ENCODE measurements around the gene BRSK1. TPM values are rescaled to one million over a fixed set of nuclear protein-coding genes. Genes with fewer than 3 reads are reported as not detected.

The BRSK1 gene
- total RNA-seq, 3 donors from 2014 or later = 4.0 to 6.5 (median 5.0) TPM

GRCh38 chr19:55301459-55302317, 17.9 kb downstream of the BRSK1 start:
- ATAC-seq = peak; percentile 90
- Mint-ChIP-seq H3K4me3 (peak overlapping the region; percentile 80), H3K27me3 (ENCODE audit: low read depth) (no peaks in the 10 kb centered on the region), H3K9me3 (no peaks in the 10 kb centered on the region), H3K4me1 (ENCODE audit: low read depth) (peaks cover 6% of the 10 kb centered on the region), H3K36me3 (ENCODE audit: insufficient read depth) (no peaks in the 10 kb centered on the region)
- DNase-seq = peak; percentile 97

- H3K36me3 Mint-ChIP-seq (ENCODE audit: insufficient read depth) = no peaks in the 10 kb centered on the region
- DNase-seq (no peak), ATAC-seq (no peak)
- no peaks in the 10 kb centered on the region for H3K9me3 Mint-ChIP-seq
- no peaks in the 10 kb centered on the region for H3K27me3 Mint-ChIP-seq (ENCODE audit: low read depth)
- H3K4me1 Mint-ChIP-seq (ENCODE audit: low read depth) = peaks cover 6% of the 10 kb centered on the region
- H3K4me3 Mint-ChIP-seq = peak overlapping the region; percentile 80
These were observed 18.5 kb downstream of the BRSK1 start for GRCh38 chr19:55302318-55302703.

- H3K9me3 Mint-ChIP-seq = no peaks in the 10 kb centered on the region
- no peak overlapping the region for H3K4me3 Mint-ChIP-seq
- peaks cover 6% of the 10 kb centered on the region for H3K4me1 Mint-ChIP-seq (ENCODE audit: low read depth)
- ATAC-seq (no peak), DNase-seq (no peak)
- no peaks in the 10 kb centered on the region for H3K36me3 Mint-ChIP-seq (ENCODE audit: insufficient read depth)
- H3K27me3 Mint-ChIP-seq (ENCODE audit: low read depth) = no peaks in the 10 kb centered on the region
These were observed 19.7 kb downstream of the BRSK1 start for GRCh38 chr19:55303477-55303876.

GRCh38 chr19:55304279-55304978, 20.6 kb downstream of the BRSK1 start:
- Mint-ChIP-seq H3K9me3 (no peaks in the 10 kb centered on the region), H3K27me3 (ENCODE audit: low read depth) (no peaks in the 10 kb centered on the region), H3K4me3 (no peak overlapping the region), H3K4me1 (ENCODE audit: low read depth) (peaks cover 6% of the 10 kb centered on the region), H3K36me3 (ENCODE audit: insufficient read depth) (no peaks in the 10 kb centered on the region)
- DNase-seq (no peak), ATAC-seq (no peak)

- Mint-ChIP-seq H3K4me3 (no peak overlapping the region), H3K36me3 (ENCODE audit: insufficient read depth) (no peaks in the 10 kb centered on the region), H3K27me3 (ENCODE audit: low read depth) (no peaks in the 10 kb centered on the region), H3K9me3 (no peaks in the 10 kb centered on the region), H3K4me1 (ENCODE audit: low read depth) (peaks cover 6% of the 10 kb centered on the region)
- DNase-seq = no peak
- ATAC-seq = no peak
These were observed 21.2 kb downstream of the BRSK1 start for GRCh38 chr19:55304980-55305379.

GRCh38 chr19:55305491-55305890, 21.7 kb downstream of the BRSK1 start:
- Mint-ChIP-seq H3K27me3 (ENCODE audit: low read depth) (no peaks in the 10 kb centered on the region), H3K9me3 (no peaks in the 10 kb centered on the region), H3K36me3 (ENCODE audit: insufficient read depth) (no peaks in the 10 kb centered on the region), H3K4me3 (no peak overlapping the region), H3K4me1 (ENCODE audit: low read depth) (peaks cover 6% of the 10 kb centered on the region)
- ATAC-seq (peak; percentile 65 to 74), DNase-seq (peak; percentile 41)

GRCh38 chr19:55305983-55306562, 22.3 kb downstream of the BRSK1 start:
- no peak overlapping the region for H3K4me3 Mint-ChIP-seq
- ATAC-seq (no peak), DNase-seq (no peak)
- H3K27me3 Mint-ChIP-seq (ENCODE audit: low read depth) = no peaks in the 10 kb centered on the region
- H3K4me1 Mint-ChIP-seq (ENCODE audit: low read depth) = peaks cover 6% of the 10 kb centered on the region
- H3K36me3 Mint-ChIP-seq (ENCODE audit: insufficient read depth) = no peaks in the 10 kb centered on the region
- H3K9me3 Mint-ChIP-seq = no peaks in the 10 kb centered on the region

- H3K27me3 Mint-ChIP-seq (ENCODE audit: low read depth) = no peaks in the 10 kb centered on the region
- DNase-seq (no peak), ATAC-seq (no peak)
- peaks cover 4% of the 10 kb centered on the region for H3K4me1 Mint-ChIP-seq (ENCODE audit: low read depth)
- H3K9me3 Mint-ChIP-seq = no peaks in the 10 kb centered on the region
- H3K4me3 Mint-ChIP-seq = no peak overlapping the region
- no peaks in the 10 kb centered on the region for H3K36me3 Mint-ChIP-seq (ENCODE audit: insufficient read depth)
These were observed 22.9 kb downstream of the BRSK1 start for GRCh38 chr19:55306712-55307111.

GRCh38 chr19:55308281-55308680, 24.5 kb downstream of the BRSK1 start:
- DNase-seq = no peak
- Mint-ChIP-seq H3K4me1 (ENCODE audit: low read depth) (no peaks in the 10 kb centered on the region), H3K9me3 (no peaks in the 10 kb centered on the region), H3K27me3 (ENCODE audit: low read depth) (no peaks in the 10 kb centered on the region), H3K36me3 (ENCODE audit: insufficient read depth) (no peaks in the 10 kb centered on the region), H3K4me3 (no peak overlapping the region)
- no peak for ATAC-seq

- H3K9me3 Mint-ChIP-seq = no peaks in the 10 kb centered on the region
These were observed 25.7 kb downstream of the BRSK1 start for GRCh38 chr19:55309448-55309847.

GRCh38 chr19:55310498-55310897, 26.7 kb downstream of the BRSK1 start:
- H3K36me3 Mint-ChIP-seq (ENCODE audit: insufficient read depth) = no peaks in the 10 kb centered on the region
- H3K9me3 Mint-ChIP-seq = no peaks in the 10 kb centered on the region
- no peak overlapping the region for H3K4me3 Mint-ChIP-seq
- no peak for ATAC-seq
- H3K4me1 Mint-ChIP-seq (ENCODE audit: low read depth) = no peaks in the 10 kb centered on the region
- no peak for DNase-seq
- H3K27me3 Mint-ChIP-seq (ENCODE audit: low read depth) = no peaks in the 10 kb centered on the region

More at GRCh38 chr19:55309448-55309847, 25.7 kb downstream of the BRSK1 start:
- Mint-ChIP-seq H3K36me3 (ENCODE audit: insufficient read depth) (no peaks in the 10 kb centered on the region), H3K27me3 (ENCODE audit: low read depth) (no peaks in the 10 kb centered on the region), H3K4me1 (ENCODE audit: low read depth) (no peaks in the 10 kb centered on the region), H3K4me3 (no peak overlapping the region)
- DNase-seq (no peak), ATAC-seq (no peak)

GRCh38 chr19:55311397-55311796, 27.6 kb downstream of the BRSK1 start:
- DNase-seq (no peak), ATAC-seq (no peak)
- H3K4me1 Mint-ChIP-seq (ENCODE audit: low read depth) = no peaks in the 10 kb centered on the region
- no peaks in the 10 kb centered on the region for H3K27me3 Mint-ChIP-seq (ENCODE audit: low read depth)
- H3K36me3 Mint-ChIP-seq (ENCODE audit: insufficient read depth) = no peaks in the 10 kb centered on the region
- H3K9me3 Mint-ChIP-seq = no peaks in the 10 kb centered on the region
- no peak overlapping the region for H3K4me3 Mint-ChIP-seq

GRCh38 chr19:55311797-55312196, 28.0 kb downstream of the BRSK1 start:
- no peaks in the 10 kb centered on the region for H3K4me1 Mint-ChIP-seq (ENCODE audit: low read depth)
- H3K9me3 Mint-ChIP-seq = no peaks in the 10 kb centered on the region
- ATAC-seq (no peak), DNase-seq (no peak)
- H3K36me3 Mint-ChIP-seq (ENCODE audit: insufficient read depth) = no peaks in the 10 kb centered on the region
- H3K4me3 Mint-ChIP-seq = no peak overlapping the region
- H3K27me3 Mint-ChIP-seq (ENCODE audit: low read depth) = no peaks in the 10 kb centered on the region

GRCh38 chr19:55312621-55313512, 29.1 kb downstream of the BRSK1 start:
- DNase-seq (no peak), ATAC-seq (no peak)
- Mint-ChIP-seq H3K9me3 (no peaks in the 10 kb centered on the region), H3K27me3 (ENCODE audit: low read depth) (no peaks in the 10 kb centered on the region), H3K4me1 (ENCODE audit: low read depth) (no peaks in the 10 kb centered on the region), H3K4me3 (no peak overlapping the region), H3K36me3 (ENCODE audit: insufficient read depth) (no peaks in the 10 kb centered on the region)

All from activated T-cell treated with anti-CD3 and anti-CD28 coated beads, Interleukin-2, amount 50 U/mL, for 4 hours (primary cell).